Measurements from ENCODE around the gene IGF1R. TPM values are rescaled to one million over a fixed set of nuclear protein-coding genes. Genes with fewer than 3 reads are reported as not detected.

Gene IGF1R
- total and polyA plus RNA-seq, 2 of the 8 experiments (the other 6 are each of a cell fraction or from before 2014, with no cell fraction given) = 32.9 to 109 TPM

DNA sequence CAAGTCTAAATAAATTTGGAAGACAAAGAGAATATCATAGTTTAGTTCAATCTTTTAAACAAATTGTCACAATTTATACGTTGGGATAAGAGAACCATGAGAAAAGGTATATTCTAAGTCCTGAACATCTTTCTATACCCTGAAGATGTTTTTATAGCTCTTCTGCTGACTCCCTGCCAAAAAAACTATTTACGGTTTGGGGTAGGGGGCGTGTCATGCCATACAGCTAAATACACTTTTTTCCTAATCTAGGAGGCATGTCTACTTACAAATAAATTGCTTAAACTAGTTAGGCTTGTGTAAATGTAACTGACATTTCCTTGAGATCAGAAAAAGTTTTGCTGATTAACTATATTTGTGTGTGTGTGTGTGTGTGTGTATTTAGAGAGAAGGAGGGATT lies 195.9 kb downstream of the IGF1R start:
- Histone ChIP-seq H3K27me3 (replicated peaks in 1 of 4; ENCODE audit: control insufficient read depth in 3 of 4, extremely low read depth in 1 of 4, insufficient read depth in 3 of 4, low read length in 3 of 4) (no peaks in the 10 kb centered on the region), H2BK5ac (ENCODE audit: low read depth, low read length) (no peak overlapping the region), H2BK120ac (replicated peaks; ENCODE audit: low read depth, low read length) (no peak overlapping the region), H3K56ac (replicated peaks; ENCODE audit: insufficient read length, low read depth, low read length) (no peak overlapping the region), H3K9me3 (ENCODE audit: insufficient read depth in 2 of 2, low read depth in 1 of 2, low read length in 1 of 2) (no peaks in the 10 kb centered on the region), H3K36me3 (ENCODE audit: control insufficient read depth in 2 of 4, insufficient read depth in 4 of 4, low read length in 3 of 4) (no peaks in the 10 kb centered on the region), H2BK12ac (ENCODE audit: low read depth, low read length) (no peak overlapping the region), H3K4me2 (ENCODE audit: insufficient read depth in 1 of 2, low read depth in 2 of 2, low read length in 2 of 2) (no peak overlapping the region), H3K14ac (ENCODE audit: insufficient read length) (no peak overlapping the region), H4K91ac (replicated peaks; ENCODE audit: insufficient read length, low read length) (no peak overlapping the region), H2AK5ac (ENCODE audit: low read depth, low read length) (no peak overlapping the region), H3K4ac (replicated peaks; ENCODE audit: insufficient read length, low read depth, low read length) (no peak overlapping the region), H3K23me2 (ENCODE audit: low read depth, low read length) (no peaks in the 10 kb centered on the region; the same call in 1 of the 2 replicates), H4K20me1 (replicated peaks in 1 of 2; ENCODE audit: control insufficient read depth in 1 of 2, insufficient read depth in 2 of 2, low read length in 2 of 2) (peaks cover 6 to 7% of the 10 kb centered on the region in 2 experiments), H3K79me1 (ENCODE audit: low read depth, low read length) (peaks cover 10% of the 10 kb centered on the region; the same call in 1 of the 2 replicates), H2AFZ (ENCODE audit: low read length) (no peak overlapping the region), H2BK20ac (ENCODE audit: low read length) (no peak overlapping the region), H3K79me2 (ENCODE audit: control insufficient read depth in 1 of 2, insufficient read depth in 2 of 2, low read length in 2 of 2) (peaks cover 7 to 94% of the 10 kb centered on the region in 2 experiments), H2BK15ac (ENCODE audit: low read length) (no peak overlapping the region), H3K23ac (ENCODE audit: insufficient read length) (no peak overlapping the region), H3K9ac (replicated peaks in 1 of 4; ENCODE audit: extremely low read depth in 1 of 4, low read depth in 3 of 4, low read length in 3 of 4) (no peak overlapping the region), H4K5ac (ENCODE audit: insufficient read length, low read depth, low read length) (no peak overlapping the region), H4K8ac (ENCODE audit: extremely low read depth, insufficient read depth, low read length) (no peak overlapping the region), H3K18ac (ENCODE audit: extremely low read depth, low read length) (no peak overlapping the region), H3K4me3 (ENCODE audit: extremely low read depth in 1 of 4, insufficient read depth in 2 of 4, low read depth in 3 of 4, low read length in 4 of 4) (no peak overlapping the region), H3K4me1 (replicated peaks in 1 of 4; ENCODE audit: control insufficient read depth in 3 of 4, insufficient read depth in 4 of 4, low read length in 3 of 4) (peaks cover 3 to 15% (median 5%) of the 10 kb centered on the region in 4 experiments; a peak in 5 of 7 replicates), H3K27ac (ENCODE audit: low read depth, low read length) (no peak overlapping the region)
- FAIRE-seq = no peak
- TF ChIP-seq ZNF274 (IDR thresholded peaks at IDR 0.05; ENCODE audit: borderline replicate concordance, extremely low read depth, low read length) (no peak), RNF2 (IDR thresholded peaks at IDR 0.05; ENCODE audit: borderline replicate concordance, low read depth, low read length, missing control alignments, poor library complexity, severe bottlenecking) (no peak)
- 73% methylated on average over 3 of the region's 3 CpGs; no CpG with 5 or more reads in 1 of the 2 experiments for WGBS, 2 experiments (ENCODE audit: extremely low coverage in 1 of 2, insufficient coverage in 1 of 2, insufficient read length in 1 of 2, insufficient replicate concordance in 2 of 2, low coverage in 1 of 2, low lambda C conversion rate in 2 of 2, missing lambda C conversion rate in 1 of 2)
- no peak for DNase-seq (ENCODE audit: low read depth in 1 of 2, low spot score in 2 of 2)
- ChIA-PET CTCF (ENCODE audit: partially characterized antibody) (interaction anchor here (0.8 to 2.4 kb wide), 8 partner anchors 33 to 70 kb away, joined by 3 to 6 read pairs (median 3); no protein-coding TSS in a partner anchor), POLR2A (ENCODE audit: partially characterized antibody) (interaction anchor here (0.6 to 1.9 kb wide), 6 partner anchors 11 to 318 kb away, joined by 3 to 7 read pairs (median 4); no protein-coding TSS in a partner anchor)
